GM18868 (cell line): ENCODE measurements around the gene CLGN.
"Not testable (repeated sequence)": the region's sequence is repeated elsewhere in the genome, so short reads cannot be mapped to it uniquely, and the experiment has no call there.

Experiments
- ATAC-seq: cut with Tn5 transposase; IDR thresholded peaks from one replicate; pipeline ENCODE4 v1.9.1; 2021; ENCODE audit warnings: mild to moderate bottlenecking, moderate library complexity; ENCODE audit not compliant: unreplicated experiment

CLGN gene, protein sequence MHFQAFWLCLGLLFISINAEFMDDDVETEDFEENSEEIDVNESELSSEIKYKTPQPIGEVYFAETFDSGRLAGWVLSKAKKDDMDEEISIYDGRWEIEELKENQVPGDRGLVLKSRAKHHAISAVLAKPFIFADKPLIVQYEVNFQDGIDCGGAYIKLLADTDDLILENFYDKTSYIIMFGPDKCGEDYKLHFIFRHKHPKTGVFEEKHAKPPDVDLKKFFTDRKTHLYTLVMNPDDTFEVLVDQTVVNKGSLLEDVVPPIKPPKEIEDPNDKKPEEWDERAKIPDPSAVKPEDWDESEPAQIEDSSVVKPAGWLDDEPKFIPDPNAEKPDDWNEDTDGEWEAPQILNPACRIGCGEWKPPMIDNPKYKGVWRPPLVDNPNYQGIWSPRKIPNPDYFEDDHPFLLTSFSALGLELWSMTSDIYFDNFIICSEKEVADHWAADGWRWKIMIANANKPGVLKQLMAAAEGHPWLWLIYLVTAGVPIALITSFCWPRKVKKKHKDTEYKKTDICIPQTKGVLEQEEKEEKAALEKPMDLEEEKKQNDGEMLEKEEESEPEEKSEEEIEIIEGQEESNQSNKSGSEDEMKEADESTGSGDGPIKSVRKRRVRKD

DNA sequence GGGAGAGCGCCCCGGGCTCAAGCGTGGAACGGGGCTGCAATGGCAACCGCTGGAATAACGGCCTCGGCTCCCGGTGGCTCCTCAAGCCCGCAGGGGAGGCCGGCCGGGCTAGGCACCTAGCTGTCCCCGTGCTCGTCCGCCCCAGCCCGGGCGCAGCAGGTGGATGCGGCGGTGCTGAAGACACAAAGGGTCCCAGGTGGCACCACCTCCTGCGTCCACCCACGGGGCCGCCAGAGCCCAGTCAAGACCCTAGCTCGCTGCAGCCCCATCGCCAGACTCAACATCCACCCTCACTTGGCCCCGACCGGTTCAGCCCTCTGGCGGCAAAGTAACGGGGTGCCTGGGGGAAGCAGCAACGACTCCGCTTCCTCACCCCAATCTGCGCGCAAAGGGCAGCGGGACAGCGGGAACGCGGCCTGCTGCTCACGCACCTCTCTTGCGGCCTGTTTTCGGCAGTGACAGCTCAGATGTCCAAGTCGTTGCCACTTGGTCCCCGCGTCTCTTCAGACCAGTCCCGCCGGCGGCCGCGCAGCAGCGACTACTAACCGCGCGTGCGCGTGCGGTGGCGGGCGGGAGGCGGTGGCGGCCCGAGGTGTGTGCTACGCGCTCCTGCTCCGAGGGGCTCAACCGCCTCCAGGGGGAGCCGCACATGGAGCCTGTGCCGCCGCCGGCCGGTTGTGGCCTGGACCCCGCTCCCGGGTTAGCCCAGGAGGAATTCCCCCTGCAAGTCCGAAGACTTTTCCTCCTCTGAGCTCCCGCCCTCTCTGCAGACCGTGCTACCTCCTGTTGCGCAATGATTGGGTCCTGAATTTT lies at the start of gene CLGN:
Gene CLGN (minus strand): TSS at position 543 of the 813 bp plus-strand sequence. CDS start 14,570 bp downstream, outside the sequence.
- ATAC-seq, result peak; percentile 89

DNA sequence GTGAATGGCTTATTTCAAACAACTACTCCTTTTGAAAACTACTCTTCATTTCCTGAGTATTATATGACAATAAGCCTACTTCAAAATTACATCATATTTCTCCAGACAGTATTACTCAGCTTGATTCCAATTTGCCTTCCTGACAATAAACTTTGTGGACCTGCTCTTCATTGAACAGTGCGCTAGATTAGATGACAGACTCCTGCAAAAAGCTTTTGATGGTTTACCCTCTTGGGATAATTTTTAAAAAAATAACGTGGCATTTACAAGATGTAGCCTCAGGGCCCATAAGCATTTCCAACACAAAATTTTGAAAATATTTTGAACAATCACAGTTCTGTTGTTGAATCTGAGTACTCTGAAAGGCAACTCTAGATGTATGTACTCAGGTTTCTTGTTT lies 44.7 kb upstream of the CLGN start:
- ATAC-seq, result no peak

DNA sequence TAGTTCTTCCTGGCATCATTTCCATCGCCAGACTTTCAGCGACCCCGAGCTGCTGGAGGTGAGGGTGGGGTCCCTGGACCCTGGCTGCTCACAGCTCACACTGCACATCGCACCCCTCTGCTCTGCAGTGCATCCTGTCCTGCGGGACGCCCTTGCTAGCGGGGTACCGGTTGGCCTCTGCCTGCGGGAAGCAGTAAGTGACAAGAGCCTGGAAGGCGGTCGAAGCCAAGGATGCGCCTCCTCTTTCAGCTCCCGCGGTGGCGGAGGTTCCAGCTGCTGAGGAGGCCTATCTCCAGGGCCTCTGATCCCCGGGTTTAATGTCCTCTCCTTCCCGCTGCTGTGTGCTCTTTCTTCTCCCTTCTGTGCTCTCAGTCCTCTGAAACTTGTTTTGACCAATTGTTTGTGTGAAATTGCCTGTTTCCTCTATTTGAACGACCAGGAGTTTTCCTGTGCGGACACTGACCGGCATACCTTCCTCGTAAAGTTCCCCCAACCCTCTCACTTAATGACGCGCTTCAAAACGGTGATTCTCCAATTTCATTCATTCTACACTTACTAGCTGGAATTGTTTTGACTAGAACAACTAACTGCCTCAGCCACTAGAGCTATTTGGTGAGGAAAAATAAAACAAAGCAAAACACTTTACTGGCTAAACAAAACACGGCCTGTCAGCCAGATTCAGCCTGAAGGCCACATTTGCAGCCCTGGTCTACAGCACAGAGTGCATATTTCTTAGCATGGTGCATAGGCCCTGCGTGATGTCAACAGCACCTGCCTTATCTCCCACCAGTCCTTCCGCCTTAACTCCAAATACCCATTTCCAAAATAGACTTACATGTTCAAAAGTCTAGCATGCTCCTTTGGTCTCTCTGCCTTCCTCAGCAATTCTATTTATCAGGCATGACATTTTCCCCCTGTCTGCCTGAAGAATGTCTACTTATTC lies 42.6 kb upstream of the CLGN start:
- ATAC-seq, result no peak

DNA sequence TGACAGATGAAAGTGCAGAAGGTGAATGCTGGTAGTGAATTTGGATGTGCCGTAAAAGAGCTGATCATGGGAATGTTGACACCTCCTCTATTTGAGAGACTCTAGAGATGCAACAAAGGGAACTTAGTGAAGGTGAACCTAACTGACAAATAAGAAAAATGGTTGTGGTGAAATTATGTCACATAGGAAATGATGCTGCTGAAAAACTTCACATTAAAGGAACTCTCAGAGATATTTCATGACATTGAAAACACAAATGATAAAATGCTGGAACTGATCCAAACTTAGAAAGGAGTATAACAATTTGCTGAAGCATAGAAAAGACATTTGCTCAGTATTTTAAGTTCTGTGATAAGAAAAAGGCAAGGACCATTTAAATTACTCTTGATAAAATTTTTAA lies 38.7 kb upstream of the CLGN start:
- ATAC-seq, result no peak

DNA sequence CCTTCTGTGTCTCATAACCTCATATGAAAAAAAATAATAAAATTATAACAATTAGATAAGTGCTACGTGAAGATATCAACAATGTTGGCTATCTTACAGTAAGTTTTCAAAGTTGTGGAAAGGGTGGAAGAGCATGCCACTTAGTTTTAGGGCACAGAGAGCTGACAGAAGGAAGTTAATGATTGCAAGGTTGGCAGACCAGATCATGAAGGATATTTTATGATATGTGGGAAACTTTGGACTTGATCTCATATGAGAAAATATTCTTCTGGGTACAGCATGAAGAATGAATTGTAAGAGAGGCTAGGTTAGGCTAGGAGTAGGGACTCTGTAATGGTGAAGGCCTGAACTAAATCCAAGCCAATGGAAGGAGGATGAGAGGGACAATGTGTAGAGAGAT lies 36.2 kb upstream of the CLGN start:
- ATAC-seq, result no peak

DNA sequence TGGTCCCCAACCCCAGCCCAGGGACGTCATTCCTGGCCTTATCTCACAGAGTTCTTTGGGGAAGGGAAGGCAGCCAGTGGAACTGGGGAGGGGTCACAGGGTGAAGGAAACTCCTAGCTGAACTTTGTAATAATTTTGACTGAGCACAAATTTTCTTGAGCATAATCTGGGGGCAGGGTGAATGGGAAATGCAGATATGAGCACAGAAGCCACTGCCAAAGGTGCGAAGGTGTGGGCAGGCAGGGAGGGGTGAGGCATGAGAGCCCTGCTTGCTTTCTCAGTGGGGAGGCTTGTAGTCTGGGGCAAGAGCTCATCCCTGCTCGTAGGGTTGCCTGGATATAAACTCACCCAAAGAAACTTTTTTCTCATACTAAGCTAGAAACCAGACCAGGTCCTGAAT lies 35.7 kb upstream of the CLGN start:
- ATAC-seq, result no peak

DNA sequence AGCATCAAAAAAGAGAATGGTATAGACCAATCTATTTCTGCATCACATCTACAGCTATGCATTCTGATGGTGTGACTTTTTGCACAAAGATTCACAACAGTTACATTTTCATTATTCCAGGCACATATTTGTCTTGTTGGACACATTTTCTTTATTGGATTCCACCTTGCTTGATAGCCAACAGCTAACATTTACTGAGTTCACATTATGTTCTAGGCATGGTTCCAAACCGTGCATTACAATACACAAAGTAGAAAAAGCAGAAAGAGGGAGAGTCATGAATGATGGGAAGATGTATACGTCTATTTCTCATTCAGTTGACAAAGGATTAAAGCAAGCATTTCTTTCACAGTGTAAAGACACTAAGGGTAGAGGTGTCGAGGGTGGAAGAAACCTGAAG lies 22.9 kb upstream of the CLGN start:
- no peak for ATAC-seq

DNA sequence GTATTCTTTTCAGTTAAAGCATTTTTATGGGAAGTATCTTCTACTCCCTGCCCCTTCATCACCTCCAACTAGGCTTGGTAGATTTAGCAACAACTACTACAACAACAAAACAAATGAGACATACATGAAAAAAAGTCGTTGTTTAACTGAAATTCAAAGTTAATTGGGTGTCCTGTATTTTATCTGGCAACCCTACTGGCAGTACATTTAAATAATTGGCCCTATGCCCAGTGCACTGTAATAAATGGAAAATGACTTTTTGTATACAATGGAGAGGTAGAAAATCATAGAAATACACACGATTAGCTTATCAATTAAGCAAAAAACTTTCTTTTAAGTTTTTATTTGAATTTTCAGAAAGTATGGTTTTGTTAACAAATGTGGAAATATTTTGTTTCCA lies 21.4 kb upstream of the CLGN start:
- no peak for ATAC-seq

DNA sequence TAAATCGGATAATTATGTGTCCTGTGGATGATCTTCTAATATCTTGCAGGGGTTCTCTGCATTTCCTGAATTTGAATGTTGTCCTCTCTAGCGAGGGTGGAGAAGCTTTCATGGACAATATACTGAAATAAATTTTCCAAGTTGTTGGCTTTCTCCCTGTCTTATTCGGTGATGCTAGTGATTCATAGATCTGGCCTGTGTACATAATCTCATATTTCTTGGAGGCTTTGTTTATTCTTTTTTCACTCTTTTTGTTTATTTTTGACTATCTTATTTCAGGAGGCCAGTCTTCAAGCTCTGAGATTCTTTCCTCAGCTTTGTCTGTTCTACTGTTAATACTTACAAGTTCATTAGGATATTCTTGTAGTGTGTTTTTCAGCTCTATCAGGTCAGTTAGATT lies 20.7 kb upstream of the CLGN start:
- no peak for ATAC-seq

DNA sequence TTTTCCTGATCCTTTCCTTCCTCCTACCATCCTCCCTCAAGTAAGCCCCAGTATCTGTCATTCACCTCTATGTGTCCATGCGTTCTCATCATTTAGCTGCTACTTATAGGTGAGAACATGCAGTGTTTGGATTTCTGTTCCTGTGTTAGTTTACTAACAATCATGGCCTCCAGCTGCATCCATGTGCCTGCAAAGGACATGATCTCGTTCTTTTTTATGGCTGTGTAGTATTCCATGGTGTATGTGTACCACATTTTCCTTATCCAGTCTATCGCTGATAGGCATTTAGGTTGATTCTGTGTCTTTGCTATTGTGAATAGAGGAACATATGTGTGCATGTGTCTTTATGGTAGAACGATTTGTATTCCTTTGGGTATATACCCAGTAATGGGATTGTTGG lies 16.9 kb upstream of the CLGN start:
- not testable (repeated sequence) for ATAC-seq

DNA sequence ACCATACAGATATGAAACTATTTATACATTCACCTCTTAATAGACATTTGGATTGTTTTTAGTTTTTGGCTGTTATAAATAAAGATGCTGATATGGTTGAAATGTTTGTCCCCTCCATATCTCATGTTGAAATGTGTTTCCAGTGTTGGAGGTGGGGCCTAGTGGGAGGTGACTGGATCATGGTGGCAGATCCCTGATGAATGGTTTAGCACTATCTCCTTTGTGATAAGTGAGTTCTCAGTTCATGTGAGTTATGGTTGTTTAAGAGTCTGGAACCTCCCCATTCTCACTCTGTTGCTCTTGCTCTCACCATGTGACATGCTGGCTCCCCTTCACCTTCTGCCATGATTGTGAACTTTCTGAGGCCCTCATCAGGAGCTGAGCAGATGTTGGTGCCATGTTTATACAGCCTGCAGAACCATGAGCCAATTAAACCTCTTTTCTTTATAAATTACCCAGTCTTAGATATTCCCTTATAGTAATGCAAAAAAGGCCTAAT lies 12.2 kb upstream of the CLGN start:
- ATAC-seq, result no peak

DNA sequence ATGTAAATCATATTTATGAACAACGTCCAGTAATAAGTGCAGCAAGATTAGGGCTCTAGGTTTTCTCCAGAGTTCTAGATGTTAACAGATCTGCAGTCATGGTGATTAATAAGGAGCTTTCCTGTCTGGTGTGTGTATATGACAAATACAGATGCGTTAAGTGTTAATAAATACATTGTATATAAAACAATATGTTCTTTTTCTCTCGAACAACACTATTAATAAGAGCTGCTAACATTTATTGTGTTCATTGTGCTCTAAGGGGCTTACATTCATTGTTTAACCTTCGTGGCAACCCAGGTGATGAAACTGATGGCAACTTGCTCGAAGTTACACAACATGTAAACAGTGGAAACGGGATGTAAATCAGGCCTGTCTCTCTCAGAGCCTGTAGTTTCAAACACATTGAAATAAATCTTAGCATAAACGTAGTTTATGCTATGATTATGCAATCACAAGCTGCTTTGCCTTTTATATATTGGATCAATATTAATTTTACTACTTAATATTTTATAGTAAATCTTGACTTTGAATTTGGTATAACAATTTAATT lies 547 bp upstream of the CLGN start:
- no peak for ATAC-seq

DNA sequence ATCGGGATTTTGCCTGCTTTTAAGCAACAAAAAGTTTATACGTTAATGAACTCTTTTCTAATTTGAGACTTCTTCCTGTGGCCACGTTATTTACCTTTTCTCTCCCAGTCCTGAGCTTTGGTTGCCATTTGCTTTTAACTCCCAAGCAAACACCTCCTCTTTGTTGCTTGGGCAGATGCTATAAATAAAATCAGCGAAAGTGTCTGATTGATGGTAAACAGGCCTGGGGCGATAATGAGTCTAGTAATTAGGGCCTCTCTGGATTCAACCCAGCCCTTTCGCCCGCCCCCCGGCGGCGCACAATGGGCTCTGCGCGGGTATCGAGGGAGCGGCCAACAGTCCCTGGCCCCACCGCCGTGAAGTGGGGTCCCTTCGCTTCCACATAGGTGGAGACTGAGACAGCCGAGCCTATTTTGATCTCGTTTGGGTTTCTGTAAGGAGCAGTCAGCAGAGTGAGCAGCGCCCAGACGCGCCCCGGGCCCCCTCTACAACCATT lies 790 bp downstream of the CLGN start:
- peak; percentile 32 for ATAC-seq

DNA sequence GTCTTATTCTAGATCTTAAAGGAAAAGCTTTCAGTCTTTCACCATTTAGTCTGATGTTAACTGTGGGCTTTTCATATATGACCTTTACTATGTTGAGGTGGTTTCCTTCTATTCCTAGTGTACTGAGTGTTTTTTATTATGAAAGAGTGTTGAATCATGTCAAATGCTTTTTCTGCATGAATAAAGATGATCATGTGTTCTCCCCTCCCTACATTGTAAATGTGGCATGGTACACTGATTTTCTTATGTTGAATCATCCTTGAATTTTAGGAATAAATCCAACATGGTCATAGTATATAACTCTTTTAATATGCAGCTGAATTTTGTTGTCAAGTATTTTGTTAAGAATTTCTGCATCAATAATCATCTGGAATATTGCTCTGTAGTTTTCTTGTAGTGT lies 4.3 kb downstream of the CLGN start:
- ATAC-seq, result no peak

DNA sequence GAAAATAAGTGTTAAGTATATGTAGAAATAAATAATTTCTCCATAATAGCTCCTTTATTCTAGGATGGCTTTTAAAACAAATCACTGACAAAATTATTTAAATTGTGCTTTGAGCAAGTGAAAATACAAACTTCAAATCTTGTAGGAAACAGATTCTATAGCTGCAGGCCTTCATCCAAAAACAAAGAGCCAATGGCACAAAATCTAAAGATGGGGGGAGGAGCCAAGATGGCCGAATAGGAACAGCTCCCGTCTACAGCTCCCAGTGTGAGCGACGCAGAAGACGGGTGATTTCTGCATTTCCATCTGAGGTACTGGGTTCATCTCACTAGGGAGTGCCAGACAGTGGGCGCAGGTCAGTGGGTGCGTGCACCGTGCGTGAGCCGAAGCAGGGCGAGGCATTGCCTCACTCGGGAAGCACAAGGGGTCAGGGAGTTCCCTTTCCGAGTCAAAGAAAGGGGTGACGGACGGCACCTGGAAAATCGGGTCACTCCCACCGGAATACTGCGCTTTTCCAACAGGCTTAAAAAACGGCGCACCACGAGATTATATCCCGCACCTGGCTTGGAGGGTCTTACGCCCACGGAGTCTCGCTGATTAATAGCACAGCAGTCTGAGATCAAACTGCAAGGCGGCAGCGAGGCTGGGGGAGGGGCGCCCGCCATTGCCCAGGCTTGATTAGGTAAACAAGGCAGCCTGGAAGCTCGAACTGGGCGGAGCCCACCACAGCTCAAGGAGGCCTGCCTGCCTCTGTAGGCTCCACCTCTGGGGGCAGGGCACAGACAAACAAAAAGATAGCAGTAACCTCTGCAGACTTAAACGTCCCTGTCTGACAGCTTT lies 14.1 kb downstream of the CLGN start:
- ATAC-seq, result not testable (repeated sequence)

DNA sequence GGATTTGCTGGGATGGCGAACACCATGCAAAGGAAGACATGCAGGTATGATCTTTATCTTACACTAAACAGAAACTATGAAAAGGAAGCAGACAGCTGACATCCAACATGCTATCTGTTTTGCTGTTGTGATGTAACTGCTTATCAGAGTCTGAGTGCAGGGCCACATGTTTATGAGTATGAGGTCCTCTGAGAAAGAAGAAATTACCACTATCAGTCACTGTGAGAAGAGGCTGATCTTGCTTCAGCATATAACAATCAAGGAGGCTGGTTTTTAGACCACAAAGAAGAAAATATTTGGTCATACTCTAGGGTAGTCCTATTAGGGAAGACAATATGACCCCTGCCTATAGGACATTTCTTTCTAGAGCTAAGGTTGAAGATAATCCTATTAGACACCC lies 18.5 kb downstream of the CLGN start:
- ATAC-seq, result no peak

DNA sequence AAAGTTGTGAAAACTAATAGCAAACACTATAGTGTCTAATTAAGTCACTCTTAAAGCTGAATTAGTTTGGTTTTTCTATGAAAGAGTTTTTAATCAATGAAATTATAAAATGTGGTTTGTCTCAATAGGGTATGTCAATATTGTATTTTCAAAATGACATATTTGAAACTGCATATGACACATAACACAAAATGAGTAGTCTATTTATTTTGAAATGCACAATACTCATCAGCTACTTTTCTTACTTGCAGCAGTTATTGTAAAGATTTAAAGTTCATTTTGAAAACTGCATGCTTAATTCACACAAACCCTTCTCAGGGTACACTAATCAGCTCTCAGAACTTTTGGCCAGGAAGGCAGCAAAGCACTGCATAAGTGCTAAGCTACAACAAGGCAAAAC lies 21.2 kb downstream of the CLGN start:
- ATAC-seq, result no peak

DNA sequence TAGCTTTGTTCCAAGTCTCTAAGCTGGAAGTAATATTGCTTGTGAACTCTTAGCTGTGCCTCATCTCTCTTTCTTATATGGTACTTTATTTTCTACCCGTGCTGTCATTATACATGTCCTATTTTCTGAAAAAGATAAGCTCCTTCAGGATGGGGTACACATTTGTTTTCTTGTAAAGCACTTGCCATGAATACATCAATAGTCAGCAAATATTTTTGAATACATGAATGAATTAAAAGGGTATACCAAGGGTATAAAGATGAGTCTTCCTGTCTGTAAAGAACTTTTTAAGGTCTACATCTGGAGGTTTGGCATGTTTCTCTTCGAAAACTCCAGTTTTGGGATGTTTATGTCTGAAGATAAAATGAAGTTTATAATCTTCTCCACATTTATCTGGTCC lies 27.3 kb downstream of the CLGN start:
- no peak for ATAC-seq

DNA sequence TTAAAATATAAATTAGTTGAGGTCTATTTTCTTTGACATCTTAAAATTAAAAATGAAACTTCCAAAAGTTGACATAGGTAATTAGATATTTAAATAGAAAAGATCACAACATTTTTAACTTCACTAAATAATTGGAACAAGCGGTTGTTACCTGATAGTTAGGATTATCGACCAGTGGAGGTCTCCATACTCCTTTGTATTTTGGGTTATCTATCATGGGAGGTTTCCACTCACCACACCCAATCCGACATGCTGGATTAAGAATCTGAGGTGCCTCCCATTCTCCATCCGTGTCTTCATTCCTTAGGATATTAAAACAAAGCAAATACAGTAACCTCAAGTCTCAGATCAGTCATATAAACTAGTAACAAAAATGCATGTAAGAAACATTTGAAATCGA lies 31.8 kb downstream of the CLGN start:
- no peak for ATAC-seq
